DND-41 (cell line): ENCODE results near the gene CFAP54.

Experiments
- EZH2 ChIP-seq: IDR thresholded peaks from 3 replicates; pipeline ENCODE4 v1.6.1; 2012; ENCODE audit warnings: borderline replicate concordance, low read depth, mild to moderate bottlenecking, moderate library complexity, low read length, inconsistent platforms; ENCODE audit not compliant: severe bottlenecking
- TF ChIP-seq, protein P1 (sequence below): IDR thresholded peaks from 2 replicates; pipeline ENCODE4 v1.5.1; 2012; ENCODE audit warnings: borderline replicate concordance, low read length, moderate library complexity, mild to moderate bottlenecking; ENCODE audit not compliant: poor library complexity, severe bottlenecking; ENCODE audit errors: extremely low read depth

DNA sequence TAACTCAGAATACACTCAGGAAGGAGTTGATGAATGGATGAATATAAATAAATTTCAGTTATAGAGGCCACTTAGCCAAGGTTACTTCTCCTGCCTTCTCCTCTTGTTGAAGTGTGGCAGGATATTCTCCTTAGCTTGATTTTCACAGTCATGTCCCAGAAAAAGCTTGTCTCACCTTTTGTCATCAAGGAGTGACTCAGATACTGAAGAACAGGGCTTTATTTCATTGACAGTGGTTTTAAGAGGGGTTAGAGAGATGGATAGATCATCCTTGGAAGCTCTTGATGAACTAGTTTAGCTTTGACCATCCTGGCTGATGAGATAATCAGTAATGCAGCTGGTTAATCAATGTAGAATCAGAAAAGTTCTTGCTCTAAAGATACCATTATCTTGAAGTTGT, 35.0 kb upstream of the CFAP54 start:
- TF ChIP-seq, protein P1, sequence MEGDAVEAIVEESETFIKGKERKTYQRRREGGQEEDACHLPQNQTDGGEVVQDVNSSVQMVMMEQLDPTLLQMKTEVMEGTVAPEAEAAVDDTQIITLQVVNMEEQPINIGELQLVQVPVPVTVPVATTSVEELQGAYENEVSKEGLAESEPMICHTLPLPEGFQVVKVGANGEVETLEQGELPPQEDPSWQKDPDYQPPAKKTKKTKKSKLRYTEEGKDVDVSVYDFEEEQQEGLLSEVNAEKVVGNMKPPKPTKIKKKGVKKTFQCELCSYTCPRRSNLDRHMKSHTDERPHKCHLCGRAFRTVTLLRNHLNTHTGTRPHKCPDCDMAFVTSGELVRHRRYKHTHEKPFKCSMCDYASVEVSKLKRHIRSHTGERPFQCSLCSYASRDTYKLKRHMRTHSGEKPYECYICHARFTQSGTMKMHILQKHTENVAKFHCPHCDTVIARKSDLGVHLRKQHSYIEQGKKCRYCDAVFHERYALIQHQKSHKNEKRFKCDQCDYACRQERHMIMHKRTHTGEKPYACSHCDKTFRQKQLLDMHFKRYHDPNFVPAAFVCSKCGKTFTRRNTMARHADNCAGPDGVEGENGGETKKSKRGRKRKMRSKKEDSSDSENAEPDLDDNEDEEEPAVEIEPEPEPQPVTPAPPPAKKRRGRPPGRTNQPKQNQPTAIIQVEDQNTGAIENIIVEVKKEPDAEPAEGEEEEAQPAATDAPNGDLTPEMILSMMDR: no peak
- no peak for TF ChIP-seq EZH2
